ENCODE results near the gene CCT3.

DNA sequence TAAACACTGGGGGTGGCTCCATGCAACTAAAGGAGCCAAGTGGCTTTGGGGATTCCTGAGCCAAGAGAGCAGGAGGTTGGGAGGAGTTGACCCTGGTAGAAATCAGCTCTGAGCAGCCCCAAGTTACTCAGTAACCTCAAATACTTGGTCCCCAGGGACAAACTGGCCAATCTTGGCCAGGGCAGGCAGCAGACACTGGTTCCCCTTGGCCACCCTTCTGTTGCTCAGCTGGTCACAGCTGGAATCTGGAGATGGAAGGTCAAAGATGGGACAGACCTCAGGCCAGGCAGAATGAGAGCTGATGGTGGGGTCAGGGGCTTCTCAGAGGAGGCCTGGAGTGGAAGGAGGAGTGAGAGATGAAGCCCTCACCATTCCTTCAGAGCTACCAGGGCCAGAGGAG lies 27.7 kb upstream of the CCT3 start:
- TF ChIP-seq, protein P1, sequence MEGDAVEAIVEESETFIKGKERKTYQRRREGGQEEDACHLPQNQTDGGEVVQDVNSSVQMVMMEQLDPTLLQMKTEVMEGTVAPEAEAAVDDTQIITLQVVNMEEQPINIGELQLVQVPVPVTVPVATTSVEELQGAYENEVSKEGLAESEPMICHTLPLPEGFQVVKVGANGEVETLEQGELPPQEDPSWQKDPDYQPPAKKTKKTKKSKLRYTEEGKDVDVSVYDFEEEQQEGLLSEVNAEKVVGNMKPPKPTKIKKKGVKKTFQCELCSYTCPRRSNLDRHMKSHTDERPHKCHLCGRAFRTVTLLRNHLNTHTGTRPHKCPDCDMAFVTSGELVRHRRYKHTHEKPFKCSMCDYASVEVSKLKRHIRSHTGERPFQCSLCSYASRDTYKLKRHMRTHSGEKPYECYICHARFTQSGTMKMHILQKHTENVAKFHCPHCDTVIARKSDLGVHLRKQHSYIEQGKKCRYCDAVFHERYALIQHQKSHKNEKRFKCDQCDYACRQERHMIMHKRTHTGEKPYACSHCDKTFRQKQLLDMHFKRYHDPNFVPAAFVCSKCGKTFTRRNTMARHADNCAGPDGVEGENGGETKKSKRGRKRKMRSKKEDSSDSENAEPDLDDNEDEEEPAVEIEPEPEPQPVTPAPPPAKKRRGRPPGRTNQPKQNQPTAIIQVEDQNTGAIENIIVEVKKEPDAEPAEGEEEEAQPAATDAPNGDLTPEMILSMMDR (IDR thresholded peaks at IDR 0.05), result no peak
- no peak for TF ChIP-seq POLR2AphosphoS5 (IDR thresholded peaks at IDR 0.05; ENCODE audit: low read depth, low read length)
- TF ChIP-seq, protein P2, sequence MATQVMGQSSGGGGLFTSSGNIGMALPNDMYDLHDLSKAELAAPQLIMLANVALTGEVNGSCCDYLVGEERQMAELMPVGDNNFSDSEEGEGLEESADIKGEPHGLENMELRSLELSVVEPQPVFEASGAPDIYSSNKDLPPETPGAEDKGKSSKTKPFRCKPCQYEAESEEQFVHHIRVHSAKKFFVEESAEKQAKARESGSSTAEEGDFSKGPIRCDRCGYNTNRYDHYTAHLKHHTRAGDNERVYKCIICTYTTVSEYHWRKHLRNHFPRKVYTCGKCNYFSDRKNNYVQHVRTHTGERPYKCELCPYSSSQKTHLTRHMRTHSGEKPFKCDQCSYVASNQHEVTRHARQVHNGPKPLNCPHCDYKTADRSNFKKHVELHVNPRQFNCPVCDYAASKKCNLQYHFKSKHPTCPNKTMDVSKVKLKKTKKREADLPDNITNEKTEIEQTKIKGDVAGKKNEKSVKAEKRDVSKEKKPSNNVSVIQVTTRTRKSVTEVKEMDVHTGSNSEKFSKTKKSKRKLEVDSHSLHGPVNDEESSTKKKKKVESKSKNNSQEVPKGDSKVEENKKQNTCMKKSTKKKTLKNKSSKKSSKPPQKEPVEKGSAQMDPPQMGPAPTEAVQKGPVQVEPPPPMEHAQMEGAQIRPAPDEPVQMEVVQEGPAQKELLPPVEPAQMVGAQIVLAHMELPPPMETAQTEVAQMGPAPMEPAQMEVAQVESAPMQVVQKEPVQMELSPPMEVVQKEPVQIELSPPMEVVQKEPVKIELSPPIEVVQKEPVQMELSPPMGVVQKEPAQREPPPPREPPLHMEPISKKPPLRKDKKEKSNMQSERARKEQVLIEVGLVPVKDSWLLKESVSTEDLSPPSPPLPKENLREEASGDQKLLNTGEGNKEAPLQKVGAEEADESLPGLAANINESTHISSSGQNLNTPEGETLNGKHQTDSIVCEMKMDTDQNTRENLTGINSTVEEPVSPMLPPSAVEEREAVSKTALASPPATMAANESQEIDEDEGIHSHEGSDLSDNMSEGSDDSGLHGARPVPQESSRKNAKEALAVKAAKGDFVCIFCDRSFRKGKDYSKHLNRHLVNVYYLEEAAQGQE (IDR thresholded peaks at IDR 0.05; ENCODE audit: insufficient read depth in 1 of 2, low read depth in 2 of 2, low read length in 1 of 2), result no peak

Data from Panc1 (cell line).